ENCODE data around the gene RABGGTB. TPM values are rescaled to one million over a fixed set of nuclear protein-coding genes. Genes with fewer than 3 reads are reported as not detected.

Gene RABGGTB
- total RNA-seq, 2 donors from 2014 or later, result 108 to 113 TPM

- H3K9ac ChIP-seq (ENCODE audit: extremely low read depth, low read length, poor library complexity, severe bottlenecking), result no peak overlapping the region
- H3K27ac ChIP-seq (ENCODE audit: low read depth, low read length), result no peak overlapping the region
- H3K4me1 ChIP-seq (ENCODE audit: control insufficient read depth, insufficient read depth, low read length), result no peaks in the 10 kb centered on the region
- no peaks in the 10 kb centered on the region for H3K27me3 Mint-ChIP-seq (ENCODE audit: insufficient read depth)
- H3K36me3 Mint-ChIP-seq (ENCODE audit: low read depth), result no peaks in the 10 kb centered on the region
- H3K4me3 ChIP-seq (ENCODE audit: low read length), result no peak overlapping the region
- peaks cover 5% of the 10 kb centered on the region for H3K4me1 Mint-ChIP-seq
- no peak for DNase-seq
- H3K36me3 ChIP-seq (ENCODE audit: control insufficient read depth, insufficient read depth, low read length), result no peaks in the 10 kb centered on the region
- H3K27me3 ChIP-seq (ENCODE audit: control insufficient read depth, insufficient read depth, low read length, poor library complexity, severe bottlenecking), result no peaks in the 10 kb centered on the region
- H3K4me3 Mint-ChIP-seq, result no peak overlapping the region
- no peaks in the 10 kb centered on the region for H3K9me3 Mint-ChIP-seq
- no peaks in the 10 kb centered on the region for H3K9me3 ChIP-seq (ENCODE audit: control insufficient read depth, low read length)
- no peak for TF ChIP-seq CTCF (conservative IDR thresholded peaks at IDR 0.05)
- H3K27ac Mint-ChIP-seq, result no peak overlapping the region
Observed at GRCh38 chr1:75841421-75841820, 55.4 kb downstream of the RABGGTB start.

Other genes starting within 250 kb of the RABGGTB start
- 10 to 100 TPM in 1 of 2 donors, 1 to 10 TPM in 1; 4.6 to 10.0 TPM for gene SLC44A5, start 175.1 kb upstream of the RABGGTB start, total RNA-seq
- gene ACADM, start 61.5 kb upstream of the RABGGTB start, total RNA-seq, result 10 to 100 TPM; 63.5 to 68.0 TPM
- under 1 TPM; 0.13 to 0.46 TPM for gene MSH4, start 10.6 kb downstream of the RABGGTB start, total RNA-seq
- gene ASB17, start 146.1 kb downstream of the RABGGTB start, total RNA-seq, result not detected